ENCODE data around the gene DCP1A.
"Not testable (repeated sequence)": the region's sequence is repeated elsewhere in the genome, so short reads cannot be mapped to it uniquely, and the experiment has no call there.

Gene DCP1A

GRCh38 chr3:53282581-53282980, 64.8 kb downstream of the DCP1A start:
- Histone ChIP-seq H3K9me3 (ENCODE audit: control insufficient read depth, low read length) (no peaks in the 10 kb centered on the region), H3K4me1 (ENCODE audit: control insufficient read depth, insufficient read depth, low read length) (no peaks in the 10 kb centered on the region), H3K9ac (ENCODE audit: low read length) (no peak overlapping the region), H3K27me3 (ENCODE audit: control insufficient read depth, insufficient read depth, low read length) (no peaks in the 10 kb centered on the region), H3K36me3 (ENCODE audit: control insufficient read depth, insufficient read depth, low read length) (no peaks in the 10 kb centered on the region), H3K4me3 (ENCODE audit: low read length) (no peak overlapping the region)

GRCh38 chr3:53278667-53279066, 68.7 kb downstream of the DCP1A start:
- Histone ChIP-seq H3K9me3 (ENCODE audit: control insufficient read depth, low read length) (no peaks in the 10 kb centered on the region), H3K4me3 (ENCODE audit: low read length) (no peak overlapping the region), H3K27me3 (ENCODE audit: control insufficient read depth, insufficient read depth, low read length) (no peaks in the 10 kb centered on the region), H3K4me1 (ENCODE audit: control insufficient read depth, insufficient read depth, low read length) (no peaks in the 10 kb centered on the region), H3K36me3 (ENCODE audit: control insufficient read depth, insufficient read depth, low read length) (no peaks in the 10 kb centered on the region), H3K9ac (ENCODE audit: low read length) (no peak overlapping the region)

GRCh38 chr3:53274938-53275605, 72.3 kb downstream of the DCP1A start:
- Histone ChIP-seq H3K36me3 (ENCODE audit: control insufficient read depth, insufficient read depth, low read length) (no peaks in the 10 kb centered on the region), H3K9me3 (ENCODE audit: control insufficient read depth, low read length) (no peaks in the 10 kb centered on the region), H3K27me3 (ENCODE audit: control insufficient read depth, insufficient read depth, low read length) (no peaks in the 10 kb centered on the region), H3K9ac (ENCODE audit: low read length) (no peak overlapping the region), H3K4me3 (ENCODE audit: low read length) (no peak overlapping the region), H3K4me1 (ENCODE audit: control insufficient read depth, insufficient read depth, low read length) (peaks cover 7% of the 10 kb centered on the region)

- Histone ChIP-seq H3K27me3 (ENCODE audit: control insufficient read depth, insufficient read depth, low read length) (no peaks in the 10 kb centered on the region), H3K4me1 (ENCODE audit: control insufficient read depth, insufficient read depth, low read length) (peaks cover 14% of the 10 kb centered on the region), H3K36me3 (ENCODE audit: control insufficient read depth, insufficient read depth, low read length) (no peaks in the 10 kb centered on the region), H3K9ac (ENCODE audit: low read length) (no peak overlapping the region), H3K4me3 (ENCODE audit: low read length) (no peak overlapping the region), H3K9me3 (ENCODE audit: control insufficient read depth, low read length) (no peaks in the 10 kb centered on the region)
Measured at GRCh38 chr3:53273146-53273670, 74.1 kb downstream of the DCP1A start.

GRCh38 chr3:53269888-53270880, 77.2 kb downstream of the DCP1A start:
- Histone ChIP-seq H3K9ac (ENCODE audit: low read length) (peak overlapping the region; percentile 41), H3K4me1 (ENCODE audit: control insufficient read depth, insufficient read depth, low read length) (peaks cover 23% of the 10 kb centered on the region), H3K36me3 (ENCODE audit: control insufficient read depth, insufficient read depth, low read length) (no peaks in the 10 kb centered on the region), H3K9me3 (ENCODE audit: control insufficient read depth, low read length) (no peaks in the 10 kb centered on the region), H3K27me3 (ENCODE audit: control insufficient read depth, insufficient read depth, low read length) (no peaks in the 10 kb centered on the region), H3K4me3 (ENCODE audit: low read length) (no peak overlapping the region)

GRCh38 chr3:53269193-53269592, 78.2 kb downstream of the DCP1A start:
- not testable (repeated sequence) for H3K36me3 ChIP-seq (ENCODE audit: control insufficient read depth, insufficient read depth, low read length); H3K27me3 ChIP-seq (ENCODE audit: control insufficient read depth, insufficient read depth, low read length); H3K9me3 ChIP-seq (ENCODE audit: control insufficient read depth, low read length); H3K9ac ChIP-seq (ENCODE audit: low read length); H3K4me3 ChIP-seq (ENCODE audit: low read length)
- H3K4me1 ChIP-seq (ENCODE audit: control insufficient read depth, insufficient read depth, low read length), result peaks cover 31% of the 10 kb centered on the region

- Histone ChIP-seq H3K4me1 (ENCODE audit: control insufficient read depth, insufficient read depth, low read length) (peaks cover 31% of the 10 kb centered on the region), H3K9me3 (ENCODE audit: control insufficient read depth, low read length) (no peaks in the 10 kb centered on the region), H3K4me3 (ENCODE audit: low read length) (no peak overlapping the region), H3K9ac (ENCODE audit: low read length) (no peak overlapping the region), H3K36me3 (ENCODE audit: control insufficient read depth, insufficient read depth, low read length) (no peaks in the 10 kb centered on the region), H3K27me3 (ENCODE audit: control insufficient read depth, insufficient read depth, low read length) (no peaks in the 10 kb centered on the region)
Measured at GRCh38 chr3:53267766-53268165, 79.6 kb downstream of the DCP1A start.

GRCh38 chr3:53264718-53265117, 82.6 kb downstream of the DCP1A start:
- Histone ChIP-seq H3K4me3 (ENCODE audit: low read length) (no peak overlapping the region), H3K9ac (ENCODE audit: low read length) (no peak overlapping the region), H3K9me3 (ENCODE audit: control insufficient read depth, low read length) (no peaks in the 10 kb centered on the region), H3K27me3 (ENCODE audit: control insufficient read depth, insufficient read depth, low read length) (no peaks in the 10 kb centered on the region), H3K4me1 (ENCODE audit: control insufficient read depth, insufficient read depth, low read length) (peaks cover 20% of the 10 kb centered on the region), H3K36me3 (ENCODE audit: control insufficient read depth, insufficient read depth, low read length) (no peaks in the 10 kb centered on the region)

- Histone ChIP-seq H3K4me3 (ENCODE audit: low read length) (no peak overlapping the region), H3K9me3 (ENCODE audit: control insufficient read depth, low read length) (no peaks in the 10 kb centered on the region), H3K4me1 (ENCODE audit: control insufficient read depth, insufficient read depth, low read length) (peaks cover 16% of the 10 kb centered on the region), H3K9ac (ENCODE audit: low read length) (no peak overlapping the region), H3K36me3 (ENCODE audit: control insufficient read depth, insufficient read depth, low read length) (no peaks in the 10 kb centered on the region), H3K27me3 (ENCODE audit: control insufficient read depth, insufficient read depth, low read length) (no peaks in the 10 kb centered on the region)
Measured at GRCh38 chr3:53263907-53264306, 83.4 kb downstream of the DCP1A start.

- Histone ChIP-seq H3K9ac (ENCODE audit: low read length) (no peak overlapping the region), H3K36me3 (ENCODE audit: control insufficient read depth, insufficient read depth, low read length) (no peaks in the 10 kb centered on the region), H3K4me1 (ENCODE audit: control insufficient read depth, insufficient read depth, low read length) (peaks cover 11% of the 10 kb centered on the region), H3K4me3 (ENCODE audit: low read length) (no peak overlapping the region), H3K27me3 (ENCODE audit: control insufficient read depth, insufficient read depth, low read length) (no peaks in the 10 kb centered on the region), H3K9me3 (ENCODE audit: control insufficient read depth, low read length) (no peaks in the 10 kb centered on the region)
Measured at GRCh38 chr3:53261712-53262111, 85.6 kb downstream of the DCP1A start.

GRCh38 chr3:53260286-53260785, 87.0 kb downstream of the DCP1A start:
- H3K4me1 ChIP-seq (ENCODE audit: control insufficient read depth, insufficient read depth, low read length), result peaks cover 9% of the 10 kb centered on the region
- H3K36me3 ChIP-seq (ENCODE audit: control insufficient read depth, insufficient read depth, low read length), result no peaks in the 10 kb centered on the region
- no peaks in the 10 kb centered on the region for H3K27me3 ChIP-seq (ENCODE audit: control insufficient read depth, insufficient read depth, low read length)
- no peak overlapping the region for H3K4me3 ChIP-seq (ENCODE audit: low read length)
- H3K9ac ChIP-seq (ENCODE audit: low read length), result no peak overlapping the region
- no peaks in the 10 kb centered on the region for H3K9me3 ChIP-seq (ENCODE audit: control insufficient read depth, low read length)

Measured in mucosa of stomach (tissue), 1 donor.